H9 (cell line): ENCODE data around the gene LARGE1. TPM values are rescaled to one million over a fixed set of nuclear protein-coding genes. Genes with fewer than 3 reads are reported as not detected.

ENCODE experiments used
- DNase-seq: peaks from one replicate; pipeline ENCODE4 v3.0.0-alpha.2; 2017
- H2AFZ ChIP-seq: one replicate; pipeline ENCODE4 v1.6.1; 2013; ENCODE audit warnings: mild to moderate bottlenecking, low read length, control low read depth, moderate library complexity
- H2AK5ac ChIP-seq: 2 replicates; pipeline ENCODE4 v1.6.1; 2013; ENCODE audit warnings: low read length, control low read depth, mixed read lengths; ENCODE audit not compliant: insufficient read length
- H2BK120ac ChIP-seq: one replicate; pipeline ENCODE4 v1.6.1; 2013; ENCODE audit warnings: low read depth, mild to moderate bottlenecking, low read length, control low read depth, inconsistent platforms; ENCODE audit not compliant: poor library complexity, severe bottlenecking
- H2BK12ac ChIP-seq: 2 replicates; pipeline ENCODE4 v1.6.1; 2013; ENCODE audit warnings: low read length, control low read depth, mixed read lengths, low read depth; ENCODE audit not compliant: insufficient read length
- H2BK15ac ChIP-seq: 2 replicates; pipeline ENCODE4 v1.6.1; 2013; ENCODE audit warnings: low read depth, low read length, control low read depth
- H2BK20ac ChIP-seq: one replicate; pipeline ENCODE4 v1.6.1; 2013; ENCODE audit warnings: low read depth, mild to moderate bottlenecking, low read length, control low read depth, inconsistent platforms; ENCODE audit not compliant: poor library complexity, severe bottlenecking
- H2BK5ac ChIP-seq: 2 replicates; pipeline ENCODE4 v1.6.1; 2013; ENCODE audit warnings: low read length, control low read depth, mixed read lengths; ENCODE audit not compliant: insufficient read length
- H3K14ac ChIP-seq: 2 replicates; pipeline ENCODE4 v1.6.1; 2013; ENCODE audit warnings: low read length, control low read depth; ENCODE audit not compliant: insufficient read depth
- H3K18ac ChIP-seq: 2 replicates; pipeline ENCODE4 v1.6.1; 2013; ENCODE audit warnings: low read depth, mild to moderate bottlenecking, mixed read lengths, low read length, control low read depth; ENCODE audit not compliant: insufficient read length
- H3K23ac ChIP-seq: 2 replicates; pipeline ENCODE4 v1.6.1; 2013; ENCODE audit warnings: low read length, control low read depth, mixed read lengths, low read depth; ENCODE audit not compliant: insufficient read length
- H3K23me2 ChIP-seq: 2 replicates; pipeline ENCODE4 v1.6.1; 2013; ENCODE audit warnings: low read depth, mild to moderate bottlenecking, mixed read lengths, low read length, control low read depth; ENCODE audit not compliant: insufficient read length, poor library complexity, severe bottlenecking
- H3K27ac ChIP-seq: 2 replicates; pipeline ENCODE4 v1.5.1; 2013; ENCODE audit warnings: low read length, control low read depth, mixed read lengths, low read depth; ENCODE audit not compliant: insufficient read length
- H3K27me3 ChIP-seq: 2 replicates; pipeline ENCODE4 v1.6.1; 2013; ENCODE audit warnings: low read length, control low read depth, inconsistent platforms; ENCODE audit not compliant: insufficient read depth
- H3K4ac ChIP-seq: 2 replicates; pipeline ENCODE4 v1.6.1; 2013; ENCODE audit warnings: low read depth, mild to moderate bottlenecking, control low read depth, inconsistent platforms, low read length, moderate library complexity
- H3K4me1 ChIP-seq: 2 replicates; pipeline ENCODE4 v1.6.1; 2013; ENCODE audit warnings: low read length, control low read depth, inconsistent platforms; ENCODE audit not compliant: insufficient read depth
- H3K4me2 ChIP-seq: 2 replicates; pipeline ENCODE4 v1.6.1; 2013; ENCODE audit warnings: low read length, control low read depth, mixed read lengths; ENCODE audit not compliant: insufficient read length, insufficient read depth
- H3K56ac ChIP-seq: 2 replicates; pipeline ENCODE4 v1.6.1; 2013; ENCODE audit warnings: low read depth, mild to moderate bottlenecking, mixed read lengths, low read length, control low read depth; ENCODE audit not compliant: insufficient read length
- H3K79me1 ChIP-seq: 2 replicates; pipeline ENCODE4 v1.6.1; 2013; ENCODE audit warnings: low read depth, mild to moderate bottlenecking, moderate library complexity, low read length, control low read depth, inconsistent platforms; ENCODE audit not compliant: insufficient read depth, poor library complexity, severe bottlenecking
- H3K79me2 ChIP-seq: 2 replicates; pipeline ENCODE4 v1.6.1; 2013; ENCODE audit warnings: low read length, control low read depth, inconsistent platforms; ENCODE audit not compliant: insufficient read depth
- H3K9ac ChIP-seq: 2 replicates; pipeline ENCODE4 v1.6.1; 2013; ENCODE audit warnings: low read length, control low read depth, mixed read lengths; ENCODE audit not compliant: insufficient read length; ENCODE audit errors: extremely low read depth
- H3K9me3 ChIP-seq: one replicate; pipeline ENCODE4 v1.6.1; 2013; ENCODE audit warnings: low read depth, low read length, inconsistent platforms; ENCODE audit not compliant: control insufficient read depth
- H3T11ph ChIP-seq: one replicate; pipeline ENCODE4 v1.6.1; 2013; ENCODE audit warnings: mild to moderate bottlenecking, low read length, control low read depth, inconsistent platforms
- H4K20me1 ChIP-seq: one replicate; pipeline ENCODE4 v1.6.1; 2013; ENCODE audit not compliant: control insufficient read depth, insufficient read length, insufficient read depth
- H4K5ac ChIP-seq: 2 replicates; pipeline ENCODE4 v1.6.1; 2013; ENCODE audit warnings: low read depth, mild to moderate bottlenecking, mixed read lengths, low read length, control low read depth; ENCODE audit not compliant: insufficient read length
- H4K8ac ChIP-seq: replicated peaks from 2 replicates; pipeline ENCODE4 v1.6.1; 2013; ENCODE audit warnings: low read length, control low read depth, mixed read lengths, low read depth; ENCODE audit not compliant: insufficient read length
- H4K91ac ChIP-seq: 2 replicates; pipeline ENCODE4 v1.6.1; 2013; ENCODE audit warnings: low read depth, mild to moderate bottlenecking, moderate library complexity, mixed read lengths, low read length, control low read depth; ENCODE audit not compliant: insufficient read length
- H3K27ac Mint-ChIP-seq, 3 experiments: 2 replicates in 2 of 3; 3 replicates in 1 of 3; pipeline ENCODE4 v1.8.0; 2020 to 2021; ENCODE audit warnings: mixed read lengths in 3 of 3, mild to moderate bottlenecking in 1 of 3, moderate library complexity in 1 of 3
- H3K27me3 Mint-ChIP-seq: 2 replicates; pipeline ENCODE4 v1.8.0; 2021; ENCODE audit warnings: low read depth, mild to moderate bottlenecking, moderate library complexity, mixed read lengths
- H3K36me3 Mint-ChIP-seq, 3 experiments: 2 replicates in 2 of 3; 3 replicates in 1 of 3; pipeline ENCODE4 v1.8.0; 2020 to 2021; ENCODE audit warnings: low read depth in 3 of 3, mixed read lengths in 3 of 3; ENCODE audit not compliant: insufficient read depth in 1 of 3
- H3K4me1 Mint-ChIP-seq, 2 experiments: 2 replicates each; pipeline ENCODE4 v1.8.0; 2020; ENCODE audit warnings: mixed read lengths in 2 of 2
- H3K4me3 Mint-ChIP-seq, 2 experiments: 2 replicates in 1 of 2; 3 replicates in 1 of 2; pipeline ENCODE4 v1.8.0; 2020 to 2021; ENCODE audit warnings: mild to moderate bottlenecking in 2 of 2, mixed read lengths in 2 of 2, moderate library complexity in 1 of 2
- H3K9me3 Mint-ChIP-seq, 2 experiments: 2 replicates in 1 of 2; 3 replicates in 1 of 2; pipeline ENCODE4 v1.8.0; 2020; ENCODE audit warnings: mild to moderate bottlenecking in 2 of 2, mixed read lengths in 2 of 2, moderate library complexity in 1 of 2
- CTCF ChIP-seq: fragments of 200-600 bp; sonication (generic); conservative IDR thresholded peaks from 3 replicates; pipeline ENCODE4 v1.8.0; 2021; ENCODE audit warnings: antibody characterized with exemption, mild to moderate bottlenecking
- WGBS: extraction: QIAGEN DNeasy Blood & Tissue Kit; methylation state at CpG from one replicate; pipeline ENCODE4 v1.1.7; 2013; ENCODE audit warnings: missing lambda C conversion rate, low lambda C conversion rate, mixed read lengths; ENCODE audit not compliant: insufficient read length; ENCODE audit errors: extremely low coverage; 5-methylcytosine and 5-hydroxymethylcytosine counted together
- total RNA-seq: library from RNA; stranded (reverse); gene quantifications from 2 replicates; pipeline ENCODE4 v1.2.1, GENCODE V29; 2021

Gene LARGE1
- total RNA-seq, 1 experiment from 2014 or later: 43.5 TPM

DNA sequence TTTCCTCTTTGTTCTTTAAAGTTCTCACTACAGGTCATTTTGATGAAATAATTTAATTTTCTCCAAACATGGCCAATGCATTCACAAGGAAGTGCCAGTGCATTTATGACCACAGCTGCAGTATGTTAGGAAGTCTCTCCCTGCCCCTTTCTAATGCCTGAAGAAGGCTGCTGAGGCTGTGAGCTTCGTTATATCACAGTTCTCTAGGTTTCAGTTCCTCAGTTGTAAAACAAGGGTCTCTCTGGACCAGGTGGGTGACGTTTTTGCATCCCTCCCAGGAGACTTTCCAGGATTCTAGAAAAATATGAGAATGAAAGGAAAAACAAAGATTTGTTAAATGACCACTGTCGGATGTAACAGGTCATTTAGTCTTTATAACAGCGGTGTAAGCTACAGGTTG, 171.6 kb downstream of the LARGE1 start:
- H4K8ac ChIP-seq: no peak overlapping the region
- H2BK5ac ChIP-seq: no peak overlapping the region
- no peaks in the 10 kb centered on the region for H4K20me1 ChIP-seq
- no peaks in the 10 kb centered on the region for H3K4me1 ChIP-seq
- no peak for TF ChIP-seq CTCF
- no peaks in the 10 kb centered on the region for H3K23me2 ChIP-seq
- no peak overlapping the region for H2BK15ac ChIP-seq
- peaks cover 8% of the 10 kb centered on the region; the same call in 1 of the 2 replicates for H3K79me2 ChIP-seq
- H3K4me2 ChIP-seq: no peak overlapping the region
- Mint-ChIP-seq H3K27me3 (no peaks in the 10 kb centered on the region), H3K4me1 (peaks cover 0 to 6% of the 10 kb centered on the region in 2 experiments; a peak in 1 of 4 replicates), H3K4me3 (no peak overlapping the region), H3K9me3 (peaks cover 2 to 3% of the 10 kb centered on the region in 2 experiments; a peak in 3 of 5 replicates), H3K27ac (no peak overlapping the region), H3K36me3 (peaks cover 7 to 20% (median 12%) of the 10 kb centered on the region in 3 experiments)
- H3K27me3 ChIP-seq: no peaks in the 10 kb centered on the region
- no peak overlapping the region for H3K23ac ChIP-seq
- H2AFZ ChIP-seq: no peak overlapping the region
- H2AK5ac ChIP-seq: no peak overlapping the region
- no peaks in the 10 kb centered on the region for H3K9me3 ChIP-seq
- H3K56ac ChIP-seq: no peak overlapping the region
- no peak overlapping the region for H2BK120ac ChIP-seq
- H3K18ac ChIP-seq: no peak overlapping the region
- H2BK12ac ChIP-seq: no peak overlapping the region
- H3K27ac ChIP-seq: no peak overlapping the region
- H4K91ac ChIP-seq: no peak overlapping the region
- no CpG with 5 or more reads among the region's 4 CpGs for WGBS
- H4K5ac ChIP-seq: no peak overlapping the region
- H3K9ac ChIP-seq: no peak overlapping the region
- no peak overlapping the region for H3K4ac ChIP-seq
- H3T11ph ChIP-seq: no peak overlapping the region
- DNase-seq: no peak
- no peak overlapping the region for H3K14ac ChIP-seq
- peaks cover 7% of the 10 kb centered on the region for H3K79me1 ChIP-seq
- H2BK20ac ChIP-seq: no peak overlapping the region
